GM19397 (cell line): ENCODE results near the gene SLC12A2.

ENCODE experiments used
- ATAC-seq: cut with Tn5 transposase; IDR thresholded peaks from one replicate; pipeline ENCODE4 v1.9.1; 2021; ENCODE audit warnings: mild to moderate bottlenecking, moderate library complexity; ENCODE audit not compliant: unreplicated experiment

Gene SLC12A2

GRCh38 chr5:128083033-128083810 is at the start of gene SLC12A2:
TSS of gene SLC12A2 (plus strand) at chr5:128083766. CDS start at chr5:128083955, 189 bp downstream.
- ATAC-seq: peak; percentile 68

DNA sequence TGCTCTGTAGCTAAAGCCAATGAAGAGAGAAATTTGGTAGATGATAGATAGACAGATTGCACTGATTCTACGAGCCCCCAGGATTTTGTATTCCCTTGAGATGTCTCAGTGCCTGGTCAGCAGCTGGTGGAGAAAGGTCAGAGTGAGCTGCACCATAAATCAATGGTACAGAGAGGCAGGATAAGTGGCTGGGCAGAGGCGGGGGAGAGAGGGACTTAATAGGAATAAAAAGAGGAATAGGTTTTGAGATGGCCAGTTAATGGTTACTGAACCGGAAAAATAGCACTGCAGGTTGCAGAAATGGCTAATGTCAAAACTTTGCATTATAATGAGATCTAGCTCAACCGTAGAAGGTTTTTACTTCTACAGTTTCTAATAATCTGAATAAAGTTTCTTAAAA is 47.9 kb upstream of the SLC12A2 start:
- ATAC-seq: no peak

DNA sequence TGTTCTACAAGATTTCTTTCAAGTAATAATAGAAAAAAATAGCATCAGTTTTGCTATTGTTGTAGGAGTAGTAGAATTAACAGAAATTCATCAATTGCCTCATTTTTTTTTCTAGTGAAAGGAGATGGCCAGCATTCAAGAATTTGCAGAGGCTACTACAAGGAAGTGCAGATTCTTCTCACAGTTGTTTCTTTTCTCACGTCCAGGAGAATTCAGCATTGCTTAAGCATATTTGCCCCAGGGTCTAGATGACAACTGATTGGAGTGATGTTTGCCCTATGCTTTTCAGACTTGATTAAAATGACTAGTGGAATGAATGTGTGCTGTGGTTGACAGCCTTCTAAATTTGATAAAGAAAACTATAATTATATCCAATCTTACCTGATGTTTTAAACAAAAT is 46.6 kb upstream of the SLC12A2 start:
- no peak for ATAC-seq

DNA sequence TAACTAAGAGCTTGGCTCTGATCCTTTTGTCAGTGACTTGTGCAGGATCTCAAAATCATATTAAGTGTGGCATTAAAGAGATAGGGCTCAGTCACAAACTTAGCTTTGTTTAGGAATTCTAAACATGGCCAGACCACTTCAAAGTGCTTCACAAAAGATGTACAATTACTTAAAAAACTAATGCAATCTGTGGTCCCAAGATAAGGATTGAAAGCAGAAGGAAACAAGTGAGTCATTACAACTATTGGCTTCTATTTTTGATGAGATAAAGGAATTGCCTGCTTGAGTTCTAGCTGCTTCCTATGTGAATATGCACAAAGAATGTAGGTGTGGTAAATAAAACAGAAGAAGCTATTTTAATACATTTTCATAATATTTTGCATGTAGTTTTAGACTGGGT is 44.9 kb upstream of the SLC12A2 start:
- no peak for ATAC-seq

GRCh38 chr5:128040927-128041326 is 42.6 kb upstream of the SLC12A2 start:
- ATAC-seq: no peak

- no peak for ATAC-seq
These were observed 30.8 kb upstream of the SLC12A2 start for GRCh38 chr5:128052780-128053179.

GRCh38 chr5:128053291-128053954 is 30.1 kb upstream of the SLC12A2 start:
- ATAC-seq: no peak

GRCh38 chr5:128060644-128061385 is 22.8 kb upstream of the SLC12A2 start:
- no peak for ATAC-seq

DNA sequence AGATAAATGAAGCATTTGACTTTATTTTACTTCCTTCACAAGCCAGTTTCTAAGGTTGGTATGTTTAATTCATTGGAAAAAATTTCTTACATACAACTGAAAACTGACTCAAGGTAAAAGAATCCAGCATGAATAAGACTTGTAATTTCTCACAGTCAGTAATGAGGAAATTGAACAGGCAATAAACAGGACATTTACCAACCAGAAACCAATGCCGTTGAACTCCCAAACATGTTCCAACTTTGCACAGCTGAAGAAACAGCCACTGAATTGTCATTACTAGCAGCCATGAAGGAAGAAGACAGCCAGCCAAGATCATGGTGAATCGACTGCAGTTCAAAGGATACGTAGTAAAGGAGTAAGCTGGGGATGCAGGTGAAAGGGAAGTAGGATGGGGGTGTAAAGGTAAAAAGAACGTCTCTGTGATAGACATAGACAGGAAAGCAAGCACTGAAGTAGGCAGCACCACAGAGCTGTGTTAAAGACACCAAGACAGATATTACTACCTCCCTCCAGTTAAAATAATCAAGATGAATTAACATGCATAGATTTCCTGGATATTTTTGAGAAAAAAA is 21.3 kb upstream of the SLC12A2 start:
- ATAC-seq: no peak

DNA sequence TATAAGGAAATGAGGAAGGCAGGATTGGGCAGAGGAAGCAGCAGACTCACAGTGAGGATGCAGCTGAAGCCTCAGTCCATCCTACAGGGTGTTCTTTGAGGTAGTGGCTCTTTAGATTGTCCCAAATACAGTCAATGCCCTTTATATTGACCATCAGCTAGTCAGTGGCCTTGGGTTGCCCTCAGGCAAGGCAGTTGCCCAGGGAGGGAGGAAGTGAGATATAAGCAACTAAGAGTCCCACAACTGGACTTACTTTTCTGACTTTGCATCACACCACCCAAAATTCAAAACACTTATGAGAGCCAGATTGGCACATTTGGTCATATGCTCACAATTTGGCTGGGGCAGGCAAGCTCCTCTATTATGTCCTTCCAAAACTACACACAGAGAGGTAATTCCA is 9.4 kb upstream of the SLC12A2 start:
- ATAC-seq: no peak

DNA sequence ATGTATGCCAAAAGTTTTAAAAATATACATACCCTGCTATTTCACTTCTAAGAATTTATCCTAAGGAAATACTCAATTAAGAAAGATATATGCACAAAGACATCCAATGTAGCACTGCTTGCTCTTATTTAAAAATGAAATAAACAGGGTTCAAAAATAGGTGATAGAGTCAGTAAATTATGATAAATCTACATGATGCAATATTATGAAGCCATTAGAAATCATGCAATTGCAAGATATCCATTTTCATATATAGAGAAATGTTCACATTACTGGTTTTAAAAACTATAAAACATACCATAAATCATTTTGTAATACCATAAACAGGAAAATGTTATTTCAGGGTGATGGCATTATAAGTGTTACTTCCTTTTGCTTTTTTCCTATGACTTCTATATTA is 8.6 kb upstream of the SLC12A2 start:
- ATAC-seq: no peak

DNA sequence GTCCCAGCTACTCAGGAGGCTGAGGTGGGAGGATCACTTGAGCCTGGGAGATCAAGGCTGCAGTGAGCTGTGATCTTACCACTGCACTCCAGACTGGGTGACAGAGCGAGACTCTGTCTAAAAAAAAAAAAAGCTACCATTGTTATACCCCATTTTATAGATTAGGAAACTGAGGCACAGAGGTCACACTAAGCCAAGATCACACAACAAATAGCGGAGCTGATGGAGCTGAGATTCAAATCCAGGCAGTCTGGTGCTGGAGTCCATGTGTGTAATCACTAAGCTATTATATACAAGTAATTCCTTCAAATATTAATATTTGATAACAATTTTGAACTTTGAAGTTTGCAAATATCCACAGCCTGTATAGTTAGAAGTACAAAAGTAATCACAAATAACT is 6.0 kb upstream of the SLC12A2 start:
- no peak for ATAC-seq

- no peak for ATAC-seq
These were observed 2.3 kb upstream of the SLC12A2 start for GRCh38 chr5:128081111-128081851.

- peak; percentile 20 for ATAC-seq
These were observed 974 bp upstream of the SLC12A2 start for GRCh38 chr5:128082551-128083032.

DNA sequence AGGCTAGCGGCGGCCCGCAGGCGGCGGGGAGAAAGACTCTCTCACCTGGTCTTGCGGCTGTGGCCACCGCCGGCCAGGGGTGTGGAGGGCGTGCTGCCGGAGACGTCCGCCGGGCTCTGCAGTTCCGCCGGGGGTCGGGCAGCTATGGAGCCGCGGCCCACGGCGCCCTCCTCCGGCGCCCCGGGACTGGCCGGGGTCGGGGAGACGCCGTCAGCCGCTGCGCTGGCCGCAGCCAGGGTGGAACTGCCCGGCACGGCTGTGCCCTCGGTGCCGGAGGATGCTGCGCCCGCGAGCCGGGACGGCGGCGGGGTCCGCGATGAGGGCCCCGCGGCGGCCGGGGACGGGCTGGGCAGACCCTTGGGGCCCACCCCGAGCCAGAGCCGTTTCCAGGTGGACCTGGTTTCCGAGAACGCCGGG is 253 bp downstream of the SLC12A2 start:
- peak; percentile 33 for ATAC-seq

DNA sequence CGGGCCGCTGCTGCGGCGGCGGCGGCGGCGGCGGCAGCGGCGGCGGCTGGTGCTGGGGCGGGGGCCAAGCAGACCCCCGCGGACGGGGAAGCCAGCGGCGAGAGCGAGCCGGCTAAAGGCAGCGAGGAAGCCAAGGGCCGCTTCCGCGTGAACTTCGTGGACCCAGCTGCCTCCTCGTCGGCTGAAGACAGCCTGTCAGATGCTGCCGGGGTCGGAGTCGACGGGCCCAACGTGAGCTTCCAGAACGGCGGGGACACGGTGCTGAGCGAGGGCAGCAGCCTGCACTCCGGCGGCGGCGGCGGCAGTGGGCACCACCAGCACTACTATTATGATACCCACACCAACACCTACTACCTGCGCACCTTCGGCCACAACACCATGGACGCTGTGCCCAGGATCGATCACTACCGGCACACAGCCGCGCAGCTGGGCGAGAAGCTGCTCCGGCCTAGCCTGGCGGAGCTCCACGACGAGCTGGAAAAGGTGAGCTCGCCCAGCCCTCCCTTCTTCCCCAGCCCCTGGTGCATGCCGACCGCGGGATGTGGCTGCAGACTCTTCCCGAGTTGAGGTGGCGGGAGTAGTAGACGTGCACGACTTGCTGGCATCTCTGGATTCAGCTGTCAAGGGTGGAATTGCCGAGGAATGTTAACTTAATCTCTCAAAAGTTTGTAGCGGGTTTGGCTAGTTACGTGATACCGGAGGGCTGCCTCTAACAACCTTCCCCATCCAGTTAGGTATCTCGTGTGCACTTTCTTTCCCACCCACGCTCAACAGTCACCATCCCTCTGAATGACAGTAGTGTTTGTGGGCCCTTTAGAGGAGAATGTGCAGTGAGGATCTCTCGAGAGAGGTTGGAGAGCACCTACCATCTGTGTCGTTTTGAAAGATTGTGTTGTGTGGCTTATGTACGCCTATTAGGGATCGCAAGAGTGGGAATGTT is 932 bp downstream of the SLC12A2 start:
- ATAC-seq: peak; percentile 4

GRCh38 chr5:128085413-128085812 is 1.8 kb downstream of the SLC12A2 start:
- no peak for ATAC-seq

DNA sequence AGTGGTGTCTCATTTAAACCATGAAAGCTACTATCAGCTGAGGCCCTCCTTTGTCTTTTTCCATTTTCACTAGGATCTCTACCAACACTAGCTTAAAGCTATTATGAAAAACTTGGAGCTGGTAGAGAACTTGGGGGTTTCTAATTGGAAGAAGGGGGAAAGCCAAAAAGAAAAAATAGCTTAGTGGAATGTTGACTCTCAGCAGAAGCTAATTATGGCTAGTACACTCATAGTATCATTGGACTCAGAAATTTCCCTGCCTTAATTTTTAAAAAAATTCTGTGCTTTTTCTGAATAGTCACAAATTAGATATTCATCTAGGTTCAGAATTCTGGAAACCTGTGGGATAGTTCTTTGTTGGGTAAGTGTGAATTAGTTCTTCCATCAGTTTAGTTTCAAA is 8.0 kb downstream of the SLC12A2 start:
- no peak for ATAC-seq

GRCh38 chr5:128092144-128092543 is 8.6 kb downstream of the SLC12A2 start:
- no peak for ATAC-seq
